ENCODE data around the gene DYRK1A.

GRCh38 chr21:37319551-37319950, 47.0 kb upstream of the DYRK1A start:
- TF ChIP-seq CTCF (conservative IDR thresholded peaks at IDR 0.05; ENCODE audit: low read depth, low read length), result no peak
- TF ChIP-seq EZH2phosphoT487 (IDR thresholded peaks at IDR 0.05; ENCODE audit: borderline replicate concordance, low read length), result no peak
- no peak for TF ChIP-seq EZH2 (IDR thresholded peaks at IDR 0.05; ENCODE audit: low read length, unreplicated experiment)
